HG02943 (cell line): Measurements from ENCODE around the gene PSMA3.
A peak's percentile ranks its signal among the peaks of the same experiment; 100 is the strongest.
"Not testable (repeated sequence)": the region's sequence is repeated elsewhere in the genome, so short reads cannot be mapped to it uniquely, and the experiment has no call there.

Experiments
- ATAC-seq: cut with Tn5 transposase; IDR thresholded peaks from one replicate; pipeline ENCODE4 v1.9.1; 2021; ENCODE audit warnings: mild to moderate bottlenecking, low read depth, moderate library complexity; ENCODE audit not compliant: unreplicated experiment

Gene PSMA3

GRCh38 chr14:58244556-58245387, at the start of gene PSMA3:
Gene PSMA3 (plus strand): TSS chr14:58244843. CDS start chr14:58244921, 78 bp downstream.
- ATAC-seq: peak; percentile 91

- ATAC-seq: no peak
These were observed 48.4 kb upstream of the PSMA3 start for GRCh38 chr14:58196198-58196597.

DNA sequence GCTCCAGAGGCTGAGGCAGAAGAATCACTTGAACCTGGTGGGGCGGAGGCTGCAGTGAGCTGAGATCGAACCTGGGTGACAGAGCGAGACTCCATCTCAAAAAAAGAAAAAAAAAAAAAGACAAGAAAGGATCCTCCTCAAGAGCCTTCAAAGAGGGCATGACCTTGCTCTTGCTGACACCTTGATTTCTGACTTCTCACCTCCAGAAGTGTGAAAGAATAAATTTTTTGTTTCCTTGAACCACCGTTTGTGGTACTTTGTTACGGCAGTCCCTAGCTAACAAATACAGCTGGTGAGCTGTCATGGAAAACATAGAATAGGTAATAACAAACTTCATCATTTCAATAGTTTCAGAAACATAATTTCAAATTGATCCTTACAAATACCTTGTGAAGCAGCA, 46.6 kb upstream of the PSMA3 start:
- no peak for ATAC-seq

GRCh38 chr14:58199726-58200479, 44.7 kb upstream of the PSMA3 start, which contains the start of gene ACTR10:
Gene ACTR10 (plus strand): TSS chr14:58200149. CDS start chr14:58200218, 69 bp downstream.
- peak; percentile 90 for ATAC-seq

- ATAC-seq: peak; percentile 27
These were observed 44.2 kb upstream of the PSMA3 start for GRCh38 chr14:58200480-58200841.

- ATAC-seq: no peak
These were observed 43.8 kb upstream of the PSMA3 start for GRCh38 chr14:58200846-58201245.

- no peak for ATAC-seq
These were observed 31.5 kb upstream of the PSMA3 start for GRCh38 chr14:58213176-58213575.

- ATAC-seq: no peak
These were observed 29.3 kb upstream of the PSMA3 start for GRCh38 chr14:58215191-58215914.

GRCh38 chr14:58216544-58216943, 28.1 kb upstream of the PSMA3 start:
- ATAC-seq: no peak

- ATAC-seq: no peak
These were observed 17.4 kb upstream of the PSMA3 start for GRCh38 chr14:58227096-58227819.

GRCh38 chr14:58238252-58239243, 6.1 kb upstream of the PSMA3 start:
- ATAC-seq: no peak

GRCh38 chr14:58239244-58240195, 5.1 kb upstream of the PSMA3 start:
- ATAC-seq: no peak

GRCh38 chr14:58243790-58244555, 670 bp upstream of the PSMA3 start:
- ATAC-seq: peak; percentile 43

- no peak for ATAC-seq
These were observed 919 bp downstream of the PSMA3 start for GRCh38 chr14:58245562-58245961.

DNA sequence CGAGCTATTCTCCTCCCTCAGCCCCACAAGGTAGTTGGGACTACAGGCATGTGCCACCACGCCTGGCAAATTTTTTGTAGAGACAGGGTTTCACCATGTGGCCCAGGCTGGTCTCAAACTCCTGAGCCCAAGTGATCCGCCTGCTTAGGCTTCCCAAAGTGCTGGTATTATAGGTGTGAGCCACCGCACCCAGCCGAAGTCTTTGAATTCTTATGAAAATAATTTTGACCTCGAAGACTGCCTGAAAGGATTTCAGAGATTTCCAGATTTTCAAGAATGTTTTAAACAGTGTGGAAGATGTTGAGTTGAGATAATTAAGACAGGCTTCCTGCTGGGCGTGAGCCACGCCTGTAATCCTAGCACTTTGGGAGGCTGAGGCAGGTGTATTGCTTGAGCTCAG, 5.0 kb downstream of the PSMA3 start:
- no peak for ATAC-seq

DNA sequence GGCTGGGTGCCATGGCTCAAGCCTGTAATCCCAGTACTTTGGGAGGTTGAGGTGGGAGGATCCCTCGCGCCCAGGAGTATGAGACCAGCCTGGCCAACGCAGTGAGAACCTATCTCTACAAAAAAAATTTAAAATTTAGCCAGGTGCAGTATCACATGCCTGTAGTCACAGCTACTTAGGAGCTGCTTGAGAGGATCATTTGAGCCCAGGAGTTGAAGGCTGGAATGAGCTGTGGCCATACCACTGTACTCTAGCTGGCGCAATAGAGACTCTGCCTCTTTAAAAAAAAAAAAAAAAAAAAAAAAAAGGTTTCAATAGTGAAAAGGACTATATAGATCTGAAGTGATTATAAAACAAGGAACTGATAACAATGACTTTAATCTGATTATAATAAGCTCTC, 13.5 kb downstream of the PSMA3 start:
- ATAC-seq: no peak

GRCh38 chr14:58262005-58262404, 17.4 kb downstream of the PSMA3 start:
- ATAC-seq: not testable (repeated sequence)
